ENCODE results near the gene DNAJB4.
"Not testable (repeated sequence)": the region's sequence is repeated elsewhere in the genome, so short reads cannot be mapped to it uniquely, and the experiment has no call there.

The DNAJB4 gene

DNA sequence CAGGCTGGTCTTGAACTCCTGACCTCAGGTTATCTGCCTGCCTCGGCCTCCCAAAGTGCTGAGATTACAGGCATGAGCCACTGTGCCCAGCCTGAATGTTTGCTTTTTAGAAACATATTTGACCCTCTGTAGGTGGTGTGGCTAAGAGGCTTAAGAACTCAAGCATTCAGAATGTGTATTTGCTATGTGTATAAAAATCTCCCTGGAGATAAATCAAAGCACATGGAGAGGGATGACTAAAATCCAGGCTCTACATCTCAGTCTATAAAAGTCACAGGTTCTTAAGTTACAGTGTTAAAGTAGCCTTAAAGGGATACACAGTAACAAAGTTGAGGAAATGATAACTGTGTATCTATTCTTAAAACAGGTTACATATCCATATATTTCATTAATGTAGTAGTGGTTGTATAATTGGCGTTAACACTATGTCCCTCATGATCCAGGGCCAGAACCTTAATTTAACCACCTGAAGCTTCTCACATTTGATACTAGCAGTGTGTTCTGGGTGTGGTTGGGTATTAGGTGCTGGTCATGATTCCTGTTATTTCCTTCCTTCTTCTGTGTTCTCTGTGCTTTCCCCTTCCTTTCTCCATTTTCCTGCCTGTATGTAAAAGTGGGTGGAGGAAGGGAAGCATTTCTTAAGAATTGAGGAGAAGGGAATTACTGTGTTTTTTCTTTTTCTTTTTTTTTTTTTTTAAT is 57.2 kb downstream of the DNAJB4 start:
- DNase-seq (ENCODE audit: low read depth in 2 of 2), result no peak

DNA sequence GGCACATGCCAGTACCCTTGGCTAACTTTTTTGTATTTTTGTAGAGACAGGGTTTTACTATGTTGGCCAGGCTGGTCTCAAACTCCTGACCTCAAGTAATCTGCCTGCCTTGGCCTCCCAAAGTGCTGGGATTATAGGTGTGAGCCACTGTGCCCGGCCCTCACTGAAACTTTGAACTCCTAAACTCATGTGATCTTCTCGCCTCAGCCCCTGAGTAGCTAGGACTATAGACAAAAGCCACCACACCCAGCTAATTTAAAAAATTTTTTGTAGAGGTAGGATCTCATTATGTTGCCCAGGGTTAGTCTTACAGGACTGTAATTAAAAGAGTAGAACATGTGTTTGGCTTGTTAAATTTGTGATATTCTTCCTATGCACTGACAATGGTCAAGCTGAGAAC is 60.1 kb downstream of the DNAJB4 start:
- not testable (repeated sequence) for DNase-seq (ENCODE audit: low read depth in 2 of 2)

Data from stimulated activated CD4-positive, alpha-beta T cell treated with anti-CD3 and anti-CD28 coated beads, Interleukin-4, amount 100 ng/mL, for 48 hours (primary cell).